ENCODE data around the gene ZDHHC14. TPM values are rescaled to one million over a fixed set of nuclear protein-coding genes. Genes with fewer than 3 reads are reported as not detected.
"Not testable (repeated sequence)": the region's sequence is repeated elsewhere in the genome, so short reads cannot be mapped to it uniquely, and the experiment has no call there.

ZDHHC14 gene
- polyA plus RNA-seq, 4 donors = 20.1 to 27.9 (median 22.5) TPM

- not testable (repeated sequence) for DNase-seq (ENCODE audit: low read depth in 4 of 4, low spot score in 3 of 4)
Observed at GRCh38 chr6:157560063-157560462, 179.1 kb downstream of the ZDHHC14 start.

- DNase-seq (ENCODE audit: low read depth in 4 of 4, low spot score in 3 of 4) = no peak
Observed at GRCh38 chr6:157560691-157561413, 179.9 kb downstream of the ZDHHC14 start.

- no peak for DNase-seq (ENCODE audit: low read depth in 4 of 4, low spot score in 3 of 4)
Observed at GRCh38 chr6:157561414-157561790, 180.4 kb downstream of the ZDHHC14 start.

GRCh38 chr6:157561929-157562810 is 181.2 kb downstream of the ZDHHC14 start:
- no peak for DNase-seq (ENCODE audit: low read depth in 4 of 4, low spot score in 3 of 4)

GRCh38 chr6:157562997-157563396 is 182.0 kb downstream of the ZDHHC14 start:
- DNase-seq (ENCODE audit: low read depth in 4 of 4, low spot score in 3 of 4) = no peak

GRCh38 chr6:157563611-157564284 is 182.8 kb downstream of the ZDHHC14 start:
- no peak for DNase-seq (ENCODE audit: low read depth in 4 of 4, low spot score in 3 of 4)

- no peak for DNase-seq (ENCODE audit: low read depth in 4 of 4, low spot score in 3 of 4)
Observed at GRCh38 chr6:157568702-157569101, 187.7 kb downstream of the ZDHHC14 start.

- DNase-seq (ENCODE audit: low read depth in 4 of 4, low spot score in 3 of 4) = no peak
Observed at GRCh38 chr6:157569543-157569942, 188.6 kb downstream of the ZDHHC14 start.

- no peak for DNase-seq (ENCODE audit: low read depth in 4 of 4, low spot score in 3 of 4)
Observed at GRCh38 chr6:157570104-157570503, 189.1 kb downstream of the ZDHHC14 start.

- no peak for DNase-seq (ENCODE audit: low read depth in 4 of 4, low spot score in 3 of 4)
Observed at GRCh38 chr6:157570752-157571151, 189.8 kb downstream of the ZDHHC14 start.

- no peak for DNase-seq (ENCODE audit: low read depth in 4 of 4, low spot score in 3 of 4)
Observed at GRCh38 chr6:157571269-157571668, 190.3 kb downstream of the ZDHHC14 start.

- no peak for DNase-seq (ENCODE audit: low read depth in 4 of 4, low spot score in 3 of 4)
Observed at GRCh38 chr6:157571950-157572349, 191.0 kb downstream of the ZDHHC14 start.

- no peak for DNase-seq (ENCODE audit: low read depth in 4 of 4, low spot score in 3 of 4)
Observed at GRCh38 chr6:157574851-157575424, 193.9 kb downstream of the ZDHHC14 start.

- DNase-seq (ENCODE audit: low read depth in 4 of 4, low spot score in 3 of 4) = no peak
Observed at GRCh38 chr6:157575436-157576145, 194.6 kb downstream of the ZDHHC14 start.

GRCh38 chr6:157576991-157577390 is 196.0 kb downstream of the ZDHHC14 start:
- not testable (repeated sequence) for DNase-seq (ENCODE audit: low read depth in 4 of 4, low spot score in 3 of 4)

GRCh38 chr6:157578527-157578926 is 197.5 kb downstream of the ZDHHC14 start:
- not testable (repeated sequence) for DNase-seq (ENCODE audit: low read depth in 4 of 4, low spot score in 3 of 4)

- no peak for DNase-seq (ENCODE audit: low read depth in 4 of 4, low spot score in 3 of 4)
Observed at GRCh38 chr6:157579467-157580031, 198.6 kb downstream of the ZDHHC14 start.

- no peak for DNase-seq (ENCODE audit: low read depth in 4 of 4, low spot score in 3 of 4)
Observed at GRCh38 chr6:157584036-157584435, 203.0 kb downstream of the ZDHHC14 start.

- DNase-seq (ENCODE audit: low read depth in 4 of 4, low spot score in 3 of 4) = no peak
Observed at GRCh38 chr6:157585274-157586087, 204.5 kb downstream of the ZDHHC14 start.
